Testis (tissue), 2 donors: ENCODE measurements around the gene DLG2.

Experiments
- POLR2A ChIP-seq: fragments of 450-650 bp; IDR thresholded peaks from one replicate; pipeline ENCODE4 v1.6.1; 2017; ENCODE audit warnings: antibody characterized with exemption, mild to moderate bottlenecking, moderate library complexity
- TF ChIP-seq, protein P1 (sequence below), 3 experiments: fragments of 450-650 bp in 2 of 3; fragments of 200-600 bp in 1 of 3; sonication (generic) in 1 of 3; IDR thresholded peaks; one replicate each; pipeline ENCODE4 v1.5.1; 2016 to 2019; ENCODE audit warnings: antibody characterized with exemption in 3 of 3, mild to moderate bottlenecking in 2 of 3, moderate library complexity in 1 of 3

GRCh38 chr11:85539740-85540139 lies 87.4 kb downstream of the DLG2 start:
- TF ChIP-seq, protein P1, sequence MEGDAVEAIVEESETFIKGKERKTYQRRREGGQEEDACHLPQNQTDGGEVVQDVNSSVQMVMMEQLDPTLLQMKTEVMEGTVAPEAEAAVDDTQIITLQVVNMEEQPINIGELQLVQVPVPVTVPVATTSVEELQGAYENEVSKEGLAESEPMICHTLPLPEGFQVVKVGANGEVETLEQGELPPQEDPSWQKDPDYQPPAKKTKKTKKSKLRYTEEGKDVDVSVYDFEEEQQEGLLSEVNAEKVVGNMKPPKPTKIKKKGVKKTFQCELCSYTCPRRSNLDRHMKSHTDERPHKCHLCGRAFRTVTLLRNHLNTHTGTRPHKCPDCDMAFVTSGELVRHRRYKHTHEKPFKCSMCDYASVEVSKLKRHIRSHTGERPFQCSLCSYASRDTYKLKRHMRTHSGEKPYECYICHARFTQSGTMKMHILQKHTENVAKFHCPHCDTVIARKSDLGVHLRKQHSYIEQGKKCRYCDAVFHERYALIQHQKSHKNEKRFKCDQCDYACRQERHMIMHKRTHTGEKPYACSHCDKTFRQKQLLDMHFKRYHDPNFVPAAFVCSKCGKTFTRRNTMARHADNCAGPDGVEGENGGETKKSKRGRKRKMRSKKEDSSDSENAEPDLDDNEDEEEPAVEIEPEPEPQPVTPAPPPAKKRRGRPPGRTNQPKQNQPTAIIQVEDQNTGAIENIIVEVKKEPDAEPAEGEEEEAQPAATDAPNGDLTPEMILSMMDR (IDR thresholded peaks at IDR 0.05), result no peak
- TF ChIP-seq POLR2A, result no peak
